NCI-H1105 (cell line): Measurements from ENCODE around the gene MARS1.

Experiments used
- DNase-seq: peaks from one replicate; lab custom pipeline; 2025; lab: John Stamatoyannopoulos, UW

MARS1 gene

GRCh38 chr12:57531836-57532235 is 44.0 kb downstream of the MARS1 start:
- DNase-seq = no peak

DNA sequence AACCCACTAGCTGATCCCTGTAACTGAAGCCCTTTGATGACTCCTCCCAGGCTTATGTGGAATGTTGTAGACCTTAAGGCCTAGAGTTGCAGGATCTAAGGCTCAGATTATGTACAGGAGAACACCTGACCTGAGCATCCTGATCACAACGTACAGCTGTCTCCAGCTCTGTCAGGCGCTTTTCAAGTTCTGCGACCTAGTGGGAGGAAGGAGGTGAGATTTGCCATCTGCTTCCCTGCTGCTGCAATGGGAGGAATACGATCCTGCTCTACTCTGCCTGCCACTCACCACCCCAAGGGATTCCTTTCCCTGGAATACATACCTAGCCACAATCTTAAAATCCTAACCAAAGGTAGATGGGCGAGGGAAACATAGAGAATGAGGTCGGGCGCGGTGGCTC is 45.2 kb downstream of the MARS1 start:
- DNase-seq = no peak

DNA sequence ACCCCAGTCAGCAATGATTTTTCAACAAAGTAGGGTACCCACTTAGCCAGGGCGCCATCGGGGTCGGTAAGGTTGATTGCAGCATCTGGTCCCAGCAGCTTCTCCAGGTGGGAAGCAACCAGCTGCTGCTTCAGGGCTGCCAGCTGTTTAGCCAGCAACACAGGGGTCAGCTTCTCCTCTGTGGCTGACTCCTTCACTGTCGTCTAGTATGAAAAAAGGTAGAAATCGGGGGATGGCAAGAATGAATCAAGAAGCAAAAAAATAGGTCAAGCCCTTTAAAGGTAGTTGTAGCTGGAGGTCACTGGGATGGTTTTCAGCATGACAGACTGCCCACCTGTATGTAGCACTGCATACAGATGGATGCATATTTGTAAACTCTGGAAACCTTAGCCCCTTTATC is 46.4 kb downstream of the MARS1 start:
- DNase-seq = no peak

GRCh38 chr12:57534991-57535543 is 47.2 kb downstream of the MARS1 start:
- no peak for DNase-seq

- no peak for DNase-seq
Observed at GRCh38 chr12:57535764-57536596, 48.1 kb downstream of the MARS1 start.

GRCh38 chr12:57536597-57536942 is 48.7 kb downstream of the MARS1 start:
- no peak for DNase-seq

DNA sequence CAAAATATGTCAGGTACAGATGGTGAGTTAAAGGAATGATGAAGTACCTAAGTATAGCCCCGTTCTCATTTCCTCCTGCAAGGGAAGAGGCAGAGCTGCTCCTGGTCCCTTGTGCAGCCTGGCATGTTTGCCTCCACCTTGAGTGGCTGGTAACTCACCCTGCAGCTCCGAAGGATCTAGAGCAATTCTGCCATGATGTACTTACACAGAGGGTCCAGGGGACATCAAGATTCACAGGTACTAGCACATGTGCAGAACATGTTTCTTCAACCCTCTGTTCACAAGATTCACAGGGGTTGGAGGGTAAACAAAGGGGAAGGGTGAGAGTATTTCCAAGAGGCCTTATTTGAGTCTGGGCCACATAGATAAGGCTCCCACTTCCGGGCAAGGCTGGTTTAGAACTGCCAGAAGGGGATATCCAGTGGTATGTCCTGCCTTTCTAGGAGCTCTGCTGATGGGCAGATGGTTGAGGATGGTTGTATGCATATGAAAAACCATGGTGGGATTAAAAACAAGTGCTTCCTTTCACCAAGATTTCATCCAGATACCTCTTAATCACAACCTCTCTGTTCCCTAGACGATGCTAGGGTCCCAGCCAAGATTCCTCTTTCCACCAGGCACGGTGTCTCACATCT is 51.4 kb downstream of the MARS1 start:
- no peak for DNase-seq

DNA sequence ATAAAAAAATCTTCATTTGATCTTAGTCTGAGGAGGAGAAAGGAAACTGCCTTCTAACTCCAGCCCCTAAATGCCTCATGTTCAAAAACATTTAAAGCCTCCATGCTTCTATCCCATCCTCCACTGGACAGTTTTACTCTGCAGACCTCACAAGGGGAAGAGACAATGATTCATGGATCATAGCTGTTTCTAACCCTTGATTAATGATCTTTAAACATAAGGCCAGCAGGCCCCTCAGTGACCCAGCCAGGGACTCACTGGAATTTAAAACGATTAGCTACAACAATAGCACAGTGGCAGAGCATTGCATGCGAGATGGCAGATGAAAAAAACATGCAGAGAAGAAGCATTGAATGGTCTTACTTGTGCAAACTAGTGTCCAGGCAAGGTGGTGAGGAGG is 53.1 kb downstream of the MARS1 start:
- no peak for DNase-seq

DNA sequence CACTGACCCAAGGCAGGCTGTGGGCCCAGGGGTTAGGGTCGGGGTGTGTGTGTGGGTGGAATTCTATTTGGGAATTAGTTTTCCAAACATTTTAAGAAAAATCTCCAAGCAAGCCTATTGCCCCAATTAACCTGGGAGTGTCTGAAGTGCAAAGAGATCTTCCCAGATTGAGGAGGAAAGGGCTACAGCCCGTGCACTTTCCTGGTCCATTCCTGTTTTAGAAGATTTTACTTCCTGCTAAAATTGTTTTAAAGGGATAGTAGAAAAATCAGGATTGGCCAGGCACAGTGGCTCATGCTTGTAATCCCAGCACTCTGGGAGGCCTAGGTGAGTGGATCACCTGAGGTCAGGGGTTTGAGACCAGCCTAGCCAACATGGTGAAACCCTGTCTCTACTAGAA is 53.8 kb downstream of the MARS1 start:
- DNase-seq = no peak

- no peak for DNase-seq
Observed at GRCh38 chr12:57543581-57543980, 55.7 kb downstream of the MARS1 start.

DNA sequence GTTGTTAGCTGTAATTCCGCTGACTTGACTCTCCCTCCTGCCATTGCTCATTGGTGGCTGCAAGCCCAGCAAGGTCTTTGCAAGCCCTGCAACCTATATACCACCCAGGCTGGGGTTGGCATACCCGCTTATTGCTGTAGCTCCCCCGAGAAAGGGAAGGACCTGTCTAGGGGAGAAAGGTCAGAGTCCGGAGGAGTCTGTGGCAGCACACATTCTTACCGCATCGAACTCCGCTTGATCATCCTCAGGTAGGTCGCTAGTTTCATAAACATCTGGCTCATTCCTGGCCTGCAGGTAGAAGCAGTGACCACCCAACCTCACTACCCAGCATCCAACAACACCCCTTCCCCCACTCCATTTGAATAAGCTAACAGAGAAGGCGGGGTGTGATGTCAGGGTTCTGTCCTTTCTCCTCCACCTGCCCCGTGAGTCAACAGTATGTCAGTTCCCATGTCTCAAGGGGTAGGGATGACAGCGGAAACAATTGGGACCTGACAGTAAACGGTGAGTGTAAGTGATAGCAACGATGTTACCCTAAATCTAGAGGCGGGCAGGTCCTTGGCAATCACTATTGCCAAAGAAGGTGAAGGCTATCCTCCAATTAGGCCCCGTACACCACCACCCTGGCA is 58.1 kb downstream of the MARS1 start:
- no peak for DNase-seq

DNA sequence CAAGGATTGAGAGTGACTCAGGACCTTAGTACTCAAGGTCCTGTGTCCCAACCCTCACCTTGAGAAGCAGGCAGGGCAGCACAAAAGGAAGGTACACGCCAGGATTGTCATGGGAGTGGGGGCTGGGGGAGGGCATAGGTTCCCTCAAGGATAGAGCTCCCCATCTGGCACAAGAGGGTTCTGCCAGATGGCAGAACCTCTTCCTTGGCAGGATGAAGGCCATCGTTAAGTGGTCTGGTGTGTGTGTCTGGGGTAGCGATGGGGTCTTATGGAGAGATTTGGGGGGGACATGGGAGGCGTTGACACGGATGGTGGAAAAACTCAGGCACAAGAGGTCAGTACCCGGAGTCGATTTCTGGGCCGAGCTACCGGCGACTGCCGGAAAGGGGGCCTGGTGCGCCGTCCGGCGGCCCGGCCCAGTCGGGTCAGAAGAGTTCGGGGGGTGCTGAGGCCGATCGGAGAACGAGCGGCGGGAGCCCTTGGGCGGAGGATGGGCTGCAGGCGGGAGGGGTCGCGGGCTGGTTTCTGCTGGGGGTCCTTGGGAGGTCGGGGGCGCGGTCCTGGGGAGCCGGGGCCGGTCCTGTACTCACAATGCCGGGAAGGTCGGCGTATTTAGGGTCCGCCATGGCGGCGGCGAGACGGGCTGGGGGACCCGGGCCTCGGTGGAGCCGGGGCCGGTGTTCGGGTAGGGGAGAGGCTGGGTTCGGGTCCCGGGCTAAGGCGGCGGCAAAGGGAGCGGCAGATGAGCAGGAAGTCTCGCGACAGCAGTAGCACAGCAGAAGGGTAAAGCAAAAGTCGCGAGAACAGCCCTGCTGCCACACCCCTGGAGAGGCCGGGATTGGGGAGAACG is 58.8 kb downstream of the MARS1 start, which contains the start of gene DCTN2:
DCTN2 (minus strand) TSS at position 755 of the 850 bp plus-strand sequence; CDS start at position 626, 129 bp downstream.
- peak; percentile 83 for DNase-seq

GRCh38 chr12:57547288-57548012 is 59.6 kb downstream of the MARS1 start:
- DNase-seq = no peak

DNA sequence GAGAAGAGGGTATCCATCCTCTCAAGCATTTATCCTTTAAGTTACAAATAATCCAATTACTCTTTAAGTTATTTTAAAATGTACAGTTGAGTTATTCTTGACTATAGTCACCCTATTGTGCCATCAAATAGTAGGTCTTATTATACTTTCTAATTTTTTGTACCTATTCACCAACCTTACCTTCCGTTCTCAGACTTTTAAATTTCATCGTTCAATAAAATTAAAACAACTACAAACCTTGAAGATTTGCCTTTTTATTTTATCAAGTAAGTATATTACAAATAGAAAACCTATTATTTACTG is 60.1 kb downstream of the MARS1 start:
- no peak for DNase-seq

- no peak for DNase-seq
Observed at GRCh38 chr12:57548488-57548887, 60.6 kb downstream of the MARS1 start.

GRCh38 chr12:57549203-57549908 is 61.5 kb downstream of the MARS1 start:
- DNase-seq = no peak

- DNase-seq = peak; percentile 49
Observed at GRCh38 chr12:57549909-57550640, 62.2 kb downstream of the MARS1 start, which contains the start of gene KIF5A. Gene KIF5A (plus strand): TSS chr12:57550044. CDS start chr12:57550272, 228 bp downstream.

- DNase-seq = no peak
Observed at GRCh38 chr12:57550641-57551549, 63.0 kb downstream of the MARS1 start.
